Measurements from ENCODE around the gene GRIK5.
"Not testable (repeated sequence)": the region's sequence is repeated elsewhere in the genome, so short reads cannot be mapped to it uniquely, and the experiment has no call there.

Gene GRIK5

GRCh38 chr19:42069619-42070351 is at the start of gene GRIK5:
GRIK5 (minus strand) TSS chr19:42070206; CDS start chr19:42065770, 4,436 bp downstream.
- no peak for DNase-seq (ENCODE audit: extremely low read depth in 1 of 2, low read depth in 1 of 2)

GRCh38 chr19:42117076-42117475 is 47.1 kb upstream of the GRIK5 start:
- DNase-seq (ENCODE audit: extremely low read depth in 1 of 2, low read depth in 1 of 2): no peak

GRCh38 chr19:42116308-42117075 is 46.5 kb upstream of the GRIK5 start:
- no peak for DNase-seq (ENCODE audit: extremely low read depth in 1 of 2, low read depth in 1 of 2)

DNA sequence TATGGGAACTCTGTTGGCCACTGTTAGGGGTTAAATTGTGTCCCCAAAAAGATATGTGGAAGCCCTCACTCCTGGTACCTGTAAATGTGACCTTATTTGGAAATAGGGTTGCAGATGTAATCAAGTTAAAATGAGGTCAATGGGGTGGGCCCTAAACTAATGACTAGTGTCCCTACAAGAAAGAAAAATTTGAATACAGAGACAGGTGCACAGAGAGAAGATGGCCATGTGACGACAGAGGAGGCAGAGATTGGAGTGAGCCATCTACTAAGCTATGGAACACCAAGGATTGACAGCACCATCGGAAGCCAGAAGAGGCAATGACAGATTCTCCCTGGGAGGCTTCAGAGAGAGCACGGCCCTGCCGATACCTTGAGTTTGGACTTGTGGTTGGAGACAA is 45.7 kb upstream of the GRIK5 start:
- no peak for DNase-seq (ENCODE audit: extremely low read depth in 1 of 2, low read depth in 1 of 2)

DNA sequence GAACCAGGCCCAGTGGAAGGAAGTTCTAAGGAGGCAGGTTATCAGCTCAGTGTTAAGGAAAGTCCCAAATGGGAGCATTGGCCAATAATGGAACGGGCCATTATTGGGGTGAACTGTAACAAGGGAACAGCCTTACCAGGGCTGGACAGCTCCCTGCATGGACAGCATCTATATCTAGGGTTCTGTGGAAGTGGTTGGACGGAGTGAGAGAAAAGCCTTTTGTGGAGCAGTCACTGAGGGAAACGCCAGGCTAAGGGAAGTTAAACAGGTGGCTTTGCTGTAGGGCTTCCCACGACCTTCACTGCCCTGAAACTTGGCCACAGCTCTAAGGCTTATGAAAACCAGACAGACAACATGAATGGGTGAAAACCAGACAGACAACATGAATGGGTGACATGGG is 45.2 kb upstream of the GRIK5 start:
- no peak for DNase-seq (ENCODE audit: extremely low read depth in 1 of 2, low read depth in 1 of 2)

- DNase-seq (ENCODE audit: extremely low read depth in 1 of 2, low read depth in 1 of 2): no peak
Observed at GRCh38 chr19:42114412-42114811, 44.4 kb upstream of the GRIK5 start.

DNA sequence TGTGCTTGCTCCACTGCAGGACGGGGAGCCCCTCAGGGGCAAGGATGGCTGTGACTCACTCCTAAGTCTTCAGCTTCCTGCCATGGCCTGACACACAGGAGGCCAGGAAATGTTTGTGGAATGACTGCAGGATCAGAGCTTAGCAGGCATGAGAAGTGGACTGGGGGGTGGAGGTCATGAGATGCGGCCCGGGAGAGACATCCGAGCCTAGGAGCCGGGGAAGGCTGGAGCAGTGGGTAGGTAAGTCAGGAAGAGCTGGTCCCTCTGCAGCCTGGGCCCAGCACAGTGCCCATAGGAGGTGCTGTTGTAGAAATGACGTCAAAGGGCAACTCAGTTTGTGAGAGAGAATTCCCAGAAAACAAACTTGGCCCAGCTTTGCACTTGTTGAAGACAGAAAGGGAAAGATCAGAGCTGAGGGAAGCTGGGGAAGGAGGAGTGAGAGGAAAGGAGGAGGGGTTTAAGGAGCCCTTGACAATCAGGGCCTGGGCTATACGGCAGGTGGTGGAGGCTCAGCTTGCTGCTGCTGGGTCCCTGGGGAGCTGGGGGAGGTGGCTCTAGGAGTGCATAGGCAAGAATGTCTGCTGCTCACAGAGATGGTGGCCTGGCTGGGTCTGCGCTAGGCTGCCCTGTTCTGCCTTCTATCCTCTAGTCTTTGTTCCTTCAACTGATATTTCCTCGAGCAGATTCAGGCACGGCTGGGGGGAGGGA is 43.8 kb upstream of the GRIK5 start:
- no peak for DNase-seq (ENCODE audit: extremely low read depth in 1 of 2, low read depth in 1 of 2)

- no peak for DNase-seq (ENCODE audit: extremely low read depth in 1 of 2, low read depth in 1 of 2)
Observed at GRCh38 chr19:42111811-42112210, 41.8 kb upstream of the GRIK5 start.

DNA sequence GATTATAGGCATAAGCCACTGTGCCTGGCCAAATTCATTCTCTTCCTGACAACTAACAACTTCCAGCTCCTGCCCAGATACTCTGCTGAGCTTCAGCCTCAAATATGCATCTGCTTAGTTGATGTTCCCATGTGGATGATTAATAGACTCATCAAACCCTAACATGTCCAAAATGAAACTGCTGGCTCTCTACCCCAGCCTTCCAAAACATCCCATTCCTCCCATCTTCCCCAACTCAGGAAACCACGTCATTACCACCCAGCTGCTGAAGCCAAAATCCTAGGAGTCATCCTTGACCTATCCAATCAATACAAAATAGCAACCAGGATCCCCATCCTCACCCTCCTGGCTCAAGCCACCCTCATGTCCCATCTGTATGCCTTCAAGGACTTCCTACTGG is 41.4 kb upstream of the GRIK5 start:
- DNase-seq (ENCODE audit: extremely low read depth in 1 of 2, low read depth in 1 of 2): no peak

- DNase-seq (ENCODE audit: extremely low read depth in 1 of 2, low read depth in 1 of 2): no peak
Observed at GRCh38 chr19:42110658-42111057, 40.7 kb upstream of the GRIK5 start.

GRCh38 chr19:42109896-42110295 is 39.9 kb upstream of the GRIK5 start:
- DNase-seq (ENCODE audit: extremely low read depth in 1 of 2, low read depth in 1 of 2): no peak

GRCh38 chr19:42108527-42109389 is 38.8 kb upstream of the GRIK5 start:
- DNase-seq (ENCODE audit: extremely low read depth in 1 of 2, low read depth in 1 of 2): peak; percentile 79 to 85

- no peak for DNase-seq (ENCODE audit: extremely low read depth in 1 of 2, low read depth in 1 of 2)
Observed at GRCh38 chr19:42105368-42105767, 35.4 kb upstream of the GRIK5 start.

DNA sequence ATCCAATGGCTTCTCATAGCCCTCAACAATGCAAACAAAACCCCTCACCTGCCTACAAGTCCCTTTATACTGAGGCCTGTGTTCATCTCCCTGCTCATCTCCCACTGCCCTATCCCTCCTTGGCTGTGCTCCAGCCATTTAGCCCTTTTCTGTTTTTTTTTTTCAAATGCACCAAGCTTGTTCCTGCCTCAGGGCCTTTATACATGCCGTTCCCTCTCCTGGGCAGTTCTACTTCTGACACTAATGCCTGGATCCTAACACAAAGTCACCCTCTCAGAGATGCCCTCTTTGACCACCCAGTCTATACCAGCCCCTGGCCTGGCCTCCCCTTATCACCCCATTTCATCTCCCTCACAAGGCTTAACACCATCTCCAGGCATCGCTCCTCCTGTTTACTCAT is 32.9 kb upstream of the GRIK5 start:
- no peak for DNase-seq (ENCODE audit: extremely low read depth in 1 of 2, low read depth in 1 of 2)

GRCh38 chr19:42100241-42100640 is 30.2 kb upstream of the GRIK5 start:
- not testable (repeated sequence) for DNase-seq (ENCODE audit: extremely low read depth in 1 of 2, low read depth in 1 of 2)

- DNase-seq (ENCODE audit: extremely low read depth in 1 of 2, low read depth in 1 of 2): no peak
Observed at GRCh38 chr19:42099336-42099925, 29.4 kb upstream of the GRIK5 start.

DNA sequence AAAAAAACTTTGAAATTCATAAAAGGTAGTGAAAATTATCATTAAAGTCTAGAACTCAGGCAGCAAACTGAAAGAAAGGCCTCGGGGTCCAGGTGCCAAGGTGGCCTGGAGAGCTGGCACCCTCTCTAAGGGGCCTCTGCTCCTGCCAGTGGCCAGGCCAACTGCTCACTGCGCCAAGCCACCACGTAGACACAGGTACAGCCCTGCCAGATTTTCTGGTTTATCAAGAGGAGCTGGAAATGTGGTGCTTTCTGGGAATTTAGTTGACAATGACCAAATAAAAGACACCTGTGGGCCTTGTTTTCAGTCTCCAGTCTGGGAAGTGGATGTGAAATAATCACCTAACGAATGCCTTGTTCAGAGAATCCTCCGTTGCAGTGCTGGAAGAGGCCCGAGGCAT is 28.8 kb upstream of the GRIK5 start:
- DNase-seq (ENCODE audit: extremely low read depth in 1 of 2, low read depth in 1 of 2): no peak

DNA sequence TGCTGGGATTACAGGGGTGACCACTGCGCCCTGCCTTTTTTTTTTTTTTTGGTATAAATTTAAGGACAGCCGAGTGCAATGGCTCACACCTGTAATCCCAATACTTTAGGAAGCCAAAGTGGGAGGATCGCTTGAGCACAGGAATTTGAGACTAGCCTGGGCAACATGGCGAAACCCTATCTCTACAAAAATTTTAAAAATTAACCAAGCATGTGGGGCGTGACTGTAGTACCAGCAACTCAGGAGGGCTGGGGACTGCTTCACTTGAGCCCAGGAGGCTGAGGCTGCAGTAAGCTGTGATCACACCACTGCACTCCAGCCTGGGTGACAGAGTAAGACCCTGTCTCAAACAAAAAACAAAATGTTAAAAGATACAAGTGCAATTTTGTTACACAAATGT is 27.5 kb upstream of the GRIK5 start:
- DNase-seq (ENCODE audit: extremely low read depth in 1 of 2, low read depth in 1 of 2): no peak

GRCh38 chr19:42096255-42096837 is 26.3 kb upstream of the GRIK5 start:
- no peak for DNase-seq (ENCODE audit: extremely low read depth in 1 of 2, low read depth in 1 of 2)

- DNase-seq (ENCODE audit: extremely low read depth in 1 of 2, low read depth in 1 of 2): no peak
Observed at GRCh38 chr19:42095814-42096230, 25.8 kb upstream of the GRIK5 start.
